Muscle layer of colon (tissue), 2 donors: ENCODE measurements around the gene C12orf54.
"Not testable (repeated sequence)": the region's sequence is repeated elsewhere in the genome, so short reads cannot be mapped to it uniquely, and the experiment has no call there.

Experiments used
- H3K27ac ChIP-seq: one replicate; pipeline ENCODE4 v1.7.0; 2013; ENCODE audit warnings: low read depth, mild to moderate bottlenecking, low read length, moderate library complexity
- H3K27me3 ChIP-seq, 2 donors: one replicate each; pipeline ENCODE4 v1.7.0; 2013; ENCODE audit warnings: low read length in 2 of 2, mild to moderate bottlenecking in 2 of 2; ENCODE audit not compliant: insufficient read depth in 2 of 2, control insufficient read depth in 1 of 2
- H3K36me3 ChIP-seq: one replicate; pipeline ENCODE4 v1.7.0; 2013; ENCODE audit warnings: mild to moderate bottlenecking, low read length; ENCODE audit not compliant: insufficient read depth
- H3K4me1 ChIP-seq: one replicate; pipeline ENCODE4 v1.7.0; 2013; ENCODE audit warnings: mild to moderate bottlenecking, low read length; ENCODE audit not compliant: insufficient read depth
- H3K4me3 ChIP-seq, 2 donors: one replicate each; pipeline ENCODE4 v1.7.0; 2013; ENCODE audit warnings: low read length in 2 of 2, low read depth in 1 of 2, mild to moderate bottlenecking in 1 of 2, moderate library complexity in 1 of 2
- H3K9ac ChIP-seq: one replicate; pipeline ENCODE4 v1.7.0; 2013; ENCODE audit warnings: low read length
- H3K9me3 ChIP-seq: one replicate; pipeline ENCODE4 v1.7.0; 2013; ENCODE audit warnings: mild to moderate bottlenecking, low read length
- donor health status: abdominal sarcoma.
- donor health status: Adenocarcinoma of cecum.

C12orf54 gene

GRCh38 chr12:48482198-48482597 is at the start of gene C12orf54:
TSS of gene C12orf54 (plus strand) at chr12:48482498. CDS start at chr12:48483297, 799 bp downstream.
- no peaks in the 10 kb centered on the region for H3K9me3 ChIP-seq
- H3K4me3 ChIP-seq, result no peak within 1 kb of the TSS
- H3K9ac ChIP-seq, result no peak within 1 kb of the TSS
- H3K27me3 ChIP-seq, result no peaks in the 10 kb centered on the region
- H3K4me1 ChIP-seq, result no peaks in the 10 kb centered on the region
- no peaks in the 10 kb centered on the region for H3K36me3 ChIP-seq
- no peak within 1 kb of the TSS for H3K27ac ChIP-seq

GRCh38 chr12:48434016-48434415 is 48.3 kb upstream of the C12orf54 start:
- H3K27me3 ChIP-seq, H3K27ac ChIP-seq, H3K4me3 ChIP-seq, H3K4me1 ChIP-seq, H3K36me3 ChIP-seq, H3K9ac ChIP-seq, H3K9me3 ChIP-seq: not testable (repeated sequence)

GRCh38 chr12:48441069-48441468 is 41.2 kb upstream of the C12orf54 start:
- Histone ChIP-seq H3K36me3 (no peaks in the 10 kb centered on the region), H3K27ac (no peak overlapping the region), H3K9ac (no peak overlapping the region), H3K4me1 (no peaks in the 10 kb centered on the region), H3K4me3 (no peak overlapping the region), H3K9me3 (no peaks in the 10 kb centered on the region), H3K27me3 (no peaks in the 10 kb centered on the region)

DNA sequence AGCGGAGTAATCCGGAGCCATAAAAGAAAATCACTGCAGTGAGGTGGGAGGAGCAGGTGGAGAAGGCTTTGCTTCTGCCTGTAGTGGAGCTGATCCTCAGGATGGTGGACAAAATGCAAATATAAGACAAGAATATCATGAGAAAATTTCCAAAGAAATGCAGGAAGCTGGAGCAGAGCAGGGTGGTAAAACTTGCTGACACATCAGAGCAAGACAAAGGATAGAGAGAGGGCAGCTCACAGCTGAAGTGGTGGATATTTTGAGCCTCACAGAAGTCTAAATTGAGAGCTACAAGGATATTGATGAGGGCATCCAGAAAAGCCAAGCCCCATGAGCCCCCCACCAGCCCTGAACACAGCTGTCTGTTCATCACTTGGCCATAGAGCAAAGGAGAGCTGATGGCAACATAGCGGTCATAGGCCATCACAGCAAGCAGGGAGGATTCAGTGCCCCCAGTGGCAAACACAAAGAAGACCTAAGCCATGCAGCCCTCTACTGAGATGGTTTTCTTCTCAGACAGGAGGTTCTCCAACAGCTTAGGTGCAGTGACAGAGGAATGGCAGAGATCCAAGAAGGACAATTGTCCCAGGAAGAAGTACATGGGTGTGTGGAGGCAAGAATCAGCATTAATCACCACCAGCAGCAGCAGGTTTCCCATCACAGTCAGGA is 40.0 kb upstream of the C12orf54 start:
- H3K9me3 ChIP-seq, result no peaks in the 10 kb centered on the region
- no peaks in the 10 kb centered on the region for H3K4me1 ChIP-seq
- no peaks in the 10 kb centered on the region for H3K27me3 ChIP-seq
- no peak overlapping the region for H3K9ac ChIP-seq
- no peak overlapping the region for H3K4me3 ChIP-seq
- no peak overlapping the region for H3K27ac ChIP-seq
- H3K36me3 ChIP-seq, result no peaks in the 10 kb centered on the region

GRCh38 chr12:48445538-48445937 is 36.8 kb upstream of the C12orf54 start:
- no peaks in the 10 kb centered on the region for H3K27me3 ChIP-seq
- H3K9ac ChIP-seq, result no peak overlapping the region
- H3K4me1 ChIP-seq, result no peaks in the 10 kb centered on the region
- H3K4me3 ChIP-seq, result no peak overlapping the region
- H3K27ac ChIP-seq, result no peak overlapping the region
- H3K36me3 ChIP-seq, result no peaks in the 10 kb centered on the region
- H3K9me3 ChIP-seq, result no peaks in the 10 kb centered on the region

- no peaks in the 10 kb centered on the region for H3K4me1 ChIP-seq
- no peaks in the 10 kb centered on the region for H3K36me3 ChIP-seq
- no peak overlapping the region for H3K9ac ChIP-seq
- H3K4me3 ChIP-seq, result no peak overlapping the region
- H3K27ac ChIP-seq, result no peak overlapping the region
- no peaks in the 10 kb centered on the region for H3K27me3 ChIP-seq
- no peaks in the 10 kb centered on the region for H3K9me3 ChIP-seq
Observed at GRCh38 chr12:48446161-48446776, 36.0 kb upstream of the C12orf54 start.

GRCh38 chr12:48447755-48448154 is 34.5 kb upstream of the C12orf54 start:
- Histone ChIP-seq H3K9me3 (no peaks in the 10 kb centered on the region), H3K36me3 (no peaks in the 10 kb centered on the region), H3K27ac (no peak overlapping the region), H3K9ac (no peak overlapping the region), H3K27me3 (no peaks in the 10 kb centered on the region), H3K4me3 (no peak overlapping the region), H3K4me1 (no peaks in the 10 kb centered on the region)

DNA sequence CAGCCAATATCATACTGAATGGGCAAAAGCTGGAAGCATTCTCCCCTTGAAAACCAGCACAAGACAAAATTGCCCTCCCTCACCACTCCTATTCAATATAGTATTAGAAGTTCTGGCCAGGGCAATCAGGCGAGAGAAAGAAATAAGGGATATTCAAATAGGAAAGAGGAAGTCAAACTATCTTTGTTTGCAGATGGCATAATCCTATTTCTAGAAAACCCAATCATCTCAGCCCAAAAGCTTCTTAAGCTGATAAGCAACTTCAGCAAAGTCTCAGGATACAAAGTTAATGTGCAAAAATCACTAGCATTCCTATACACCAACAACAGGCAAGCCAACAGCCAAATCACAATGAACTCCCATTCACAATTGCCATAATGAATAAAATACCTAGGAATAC is 30.9 kb upstream of the C12orf54 start:
- H3K4me3 ChIP-seq, result no peak overlapping the region
- H3K9me3 ChIP-seq, result no peaks in the 10 kb centered on the region
- H3K27ac ChIP-seq, result no peak overlapping the region
- H3K9ac ChIP-seq, result no peak overlapping the region
- no peaks in the 10 kb centered on the region for H3K27me3 ChIP-seq
- H3K36me3 ChIP-seq, result no peaks in the 10 kb centered on the region
- H3K4me1 ChIP-seq, result no peaks in the 10 kb centered on the region

DNA sequence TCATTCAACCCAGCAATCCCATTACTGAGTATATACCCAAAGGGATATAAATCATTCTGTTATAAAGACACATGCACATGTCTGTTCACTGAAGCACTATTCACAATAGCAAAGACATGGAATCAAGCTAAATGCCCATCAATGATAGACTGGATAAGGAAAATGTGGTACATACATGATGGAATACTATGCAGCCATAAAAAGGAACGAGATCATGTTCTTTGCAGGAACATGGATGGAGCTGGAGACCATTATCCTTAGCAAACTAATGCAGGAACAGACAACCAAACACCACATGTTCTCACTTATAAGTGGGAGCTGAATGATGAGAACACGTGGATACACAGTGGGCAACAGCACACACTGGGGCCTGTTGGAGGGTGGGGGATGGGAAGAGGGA is 29.3 kb upstream of the C12orf54 start:
- H3K27ac ChIP-seq, H3K9me3 ChIP-seq, H3K27me3 ChIP-seq, H3K4me3 ChIP-seq, H3K9ac ChIP-seq, H3K4me1 ChIP-seq, H3K36me3 ChIP-seq: not testable (repeated sequence)

GRCh38 chr12:48454667-48455066 is 27.6 kb upstream of the C12orf54 start:
- Histone ChIP-seq H3K4me3 (no peak overlapping the region), H3K27me3 (no peaks in the 10 kb centered on the region), H3K27ac (no peak overlapping the region), H3K9ac (no peak overlapping the region), H3K9me3 (no peaks in the 10 kb centered on the region), H3K36me3 (no peaks in the 10 kb centered on the region), H3K4me1 (no peaks in the 10 kb centered on the region)

DNA sequence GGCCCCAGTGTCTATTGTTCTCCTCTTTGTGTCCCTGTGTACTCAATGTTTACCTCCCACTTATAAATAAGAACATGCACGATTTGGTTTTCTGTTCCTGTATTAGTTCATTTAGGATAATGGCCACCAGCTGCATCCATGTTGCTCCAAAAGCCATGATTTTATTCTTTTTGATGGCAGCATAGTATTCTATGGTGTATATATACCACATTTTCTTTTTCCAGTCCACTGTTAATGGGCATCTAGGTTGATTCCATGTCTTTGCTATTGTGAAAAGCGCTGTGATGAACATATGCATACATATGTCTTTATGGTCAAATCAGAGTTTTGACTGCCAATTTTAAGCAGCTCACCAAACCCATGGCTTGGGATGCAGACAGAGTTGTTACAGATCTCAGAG is 27.2 kb upstream of the C12orf54 start:
- Histone ChIP-seq H3K4me1 (no peaks in the 10 kb centered on the region), H3K9ac (no peak overlapping the region), H3K36me3 (no peaks in the 10 kb centered on the region), H3K9me3 (no peaks in the 10 kb centered on the region), H3K27me3 (no peaks in the 10 kb centered on the region), H3K27ac (no peak overlapping the region), H3K4me3 (no peak overlapping the region)

- H3K27me3 ChIP-seq, result no peaks in the 10 kb centered on the region
- H3K9me3 ChIP-seq, result no peaks in the 10 kb centered on the region
- no peaks in the 10 kb centered on the region for H3K36me3 ChIP-seq
- no peak overlapping the region for H3K9ac ChIP-seq
- no peak overlapping the region for H3K27ac ChIP-seq
- H3K4me3 ChIP-seq, result no peak overlapping the region
- no peaks in the 10 kb centered on the region for H3K4me1 ChIP-seq
Observed at GRCh38 chr12:48459259-48459658, 23.0 kb upstream of the C12orf54 start.
